Measurements from ENCODE around the gene AMN. TPM values are rescaled to one million over a fixed set of nuclear protein-coding genes. Genes with fewer than 3 reads are reported as not detected.

Gene AMN
- total and polyA plus RNA-seq, 2 experiments from 2014 or later: 169 to 247 TPM

- no peak overlapping the region for H3K27ac ChIP-seq
- no peaks in the 10 kb centered on the region for H3K9me2 ChIP-seq (replicated peaks; ENCODE audit: insufficient read depth)
- no peaks in the 10 kb centered on the region for H3K36me3 ChIP-seq (replicated peaks; ENCODE audit: insufficient read depth, low read depth)
- no peaks in the 10 kb centered on the region for H3K4me1 ChIP-seq (ENCODE audit: insufficient read depth)
- no peak for DNase-seq (ENCODE audit: low spot score)
- TF ChIP-seq EZH2 (IDR thresholded peaks at IDR 0.05; ENCODE audit: borderline replicate concordance) (no peak), CTCF (IDR thresholded peaks at IDR 0.05; ENCODE audit: poor library complexity) (no peak), EZH2phosphoT487 (IDR thresholded peaks at IDR 0.05; ENCODE audit: low read depth, severe bottlenecking, unreplicated experiment) (no peak)
- H3K4me3 ChIP-seq: no peak overlapping the region
- no peak overlapping the region for H2AFZ ChIP-seq
- H3K27me3 ChIP-seq: no peaks in the 10 kb centered on the region
- 90% methylated on average over 23 of the region's 23 CpGs for WGBS (ENCODE audit: low lambda C conversion rate, missing lambda C conversion rate)
- no peaks in the 10 kb centered on the region for H3K9me3 ChIP-seq (ENCODE audit: low read depth)
- H3K79me2 ChIP-seq: no peaks in the 10 kb centered on the region
- H3K4me2 ChIP-seq: no peak overlapping the region
- no peaks in the 10 kb centered on the region for H4K20me1 ChIP-seq (ENCODE audit: insufficient read depth, poor library complexity, severe bottlenecking)
Measured at GRCh38 chr14:102949801-102950451, 27.5 kb downstream of the AMN start.

- H4K20me1 ChIP-seq (ENCODE audit: insufficient read depth, poor library complexity, severe bottlenecking): no peaks in the 10 kb centered on the region
- H2AFZ ChIP-seq: no peak overlapping the region
Measured at GRCh38 chr14:102951034-102951433, 28.6 kb downstream of the AMN start.

GRCh38 chr14:102951799-102952198 is 29.3 kb downstream of the AMN start:
- H3K79me2 ChIP-seq: no peaks in the 10 kb centered on the region
- 86% methylated on average over 8 of the region's 8 CpGs for WGBS (ENCODE audit: low lambda C conversion rate, missing lambda C conversion rate)
- H3K27me3 ChIP-seq: no peaks in the 10 kb centered on the region
- H3K9me3 ChIP-seq (ENCODE audit: low read depth): no peaks in the 10 kb centered on the region
- H3K4me3 ChIP-seq: no peak overlapping the region
- H2AFZ ChIP-seq: no peak overlapping the region
- no peak overlapping the region for H3K27ac ChIP-seq
- no peak for DNase-seq (ENCODE audit: low spot score)
- TF ChIP-seq CTCF (IDR thresholded peaks at IDR 0.05; ENCODE audit: poor library complexity) (no peak), EZH2 (IDR thresholded peaks at IDR 0.05; ENCODE audit: borderline replicate concordance) (no peak), EZH2phosphoT487 (IDR thresholded peaks at IDR 0.05; ENCODE audit: low read depth, severe bottlenecking, unreplicated experiment) (no peak)
- H3K4me2 ChIP-seq: no peak overlapping the region
- no peaks in the 10 kb centered on the region for H4K20me1 ChIP-seq (ENCODE audit: insufficient read depth, poor library complexity, severe bottlenecking)
- no peaks in the 10 kb centered on the region for H3K4me1 ChIP-seq (ENCODE audit: insufficient read depth)
- H3K36me3 ChIP-seq (replicated peaks; ENCODE audit: insufficient read depth, low read depth): no peaks in the 10 kb centered on the region
- no peaks in the 10 kb centered on the region for H3K9me2 ChIP-seq (replicated peaks; ENCODE audit: insufficient read depth)

More at GRCh38 chr14:102951034-102951433, 28.6 kb downstream of the AMN start:
- 94% methylated on average over 10 of the region's 10 CpGs for WGBS (ENCODE audit: low lambda C conversion rate, missing lambda C conversion rate)
- Histone ChIP-seq H3K27me3 (no peaks in the 10 kb centered on the region), H3K79me2 (no peaks in the 10 kb centered on the region), H3K9me3 (ENCODE audit: low read depth) (no peaks in the 10 kb centered on the region), H3K4me1 (ENCODE audit: insufficient read depth) (no peaks in the 10 kb centered on the region), H3K36me3 (replicated peaks; ENCODE audit: insufficient read depth, low read depth) (no peaks in the 10 kb centered on the region), H3K9me2 (replicated peaks; ENCODE audit: insufficient read depth) (no peaks in the 10 kb centered on the region), H3K4me2 (no peak overlapping the region), H3K27ac (no peak overlapping the region), H3K4me3 (no peak overlapping the region)
- no peak for DNase-seq (ENCODE audit: low spot score)
- no peak for TF ChIP-seq EZH2phosphoT487 (IDR thresholded peaks at IDR 0.05; ENCODE audit: low read depth, severe bottlenecking, unreplicated experiment)
- TF ChIP-seq EZH2 (IDR thresholded peaks at IDR 0.05; ENCODE audit: borderline replicate concordance): no peak
- no peak for TF ChIP-seq CTCF (IDR thresholded peaks at IDR 0.05; ENCODE audit: poor library complexity)
